ENCODE data around the gene MT1E. TPM values are rescaled to one million over a fixed set of nuclear protein-coding genes. Genes with fewer than 3 reads are reported as not detected.

Gene MT1E
- total and polyA plus RNA-seq, 2 of the 13 experiments (the other 11 are each of a cell fraction or from before 2014, with no cell fraction given): 110 to 1,072 TPM

GRCh38 chr16:56607109-56607618, 18.4 kb upstream of the MT1E start (continued):
- TF ChIP-seq ZGPAT (CRISPR knock-in tag; IDR thresholded peaks at IDR 0.05) (peak; percentile 72), ZBTB20 (CRISPR knock-in tag; IDR thresholded peaks at IDR 0.05; ENCODE audit: borderline replicate concordance, low read depth) (0 out of 2 replicates have a peak, but pooled peaks have one; percentile 47), KDM1A (CRISPR knock-in tag; IDR thresholded peaks at IDR 0.05) (peak; percentile 80), ZHX2 (IDR thresholded peaks at IDR 0.05; ENCODE audit: low read depth) (peak; percentile 25; the same call in 1 of the 2 replicates), ZHX2 (CRISPR knock-in tag; IDR thresholded peaks at IDR 0.05; ENCODE audit: borderline replicate concordance) (peak; percentile 81; the same call in 1 of the 2 replicates), ZNF18 (CRISPR knock-in tag; IDR thresholded peaks at IDR 0.05; ENCODE audit: insufficient replicate concordance) (peak; percentile 22), FOXP1 (IDR thresholded peaks at IDR 0.05) (no peak), FOXP1 (CRISPR knock-in tag; IDR thresholded peaks at IDR 0.05) (peak; percentile 78), HNF1B (CRISPR knock-in tag; IDR thresholded peaks at IDR 0.05) (peak; percentile 36; the same call in 1 of the 2 replicates), ZBTB42 (CRISPR knock-in tag; IDR thresholded peaks at IDR 0.05) (peak; percentile 84; the same call in 1 of the 2 replicates), DMAP1 (CRISPR knock-in tag; IDR thresholded peaks at IDR 0.05) (peak; percentile 73; the same call in 1 of the 2 replicates), POLR2A (IDR thresholded peaks at IDR 0.05; ENCODE audit: insufficient read depth in 1 of 2, low read depth in 2 of 2, low read length in 2 of 2) (peak; percentile 84; a peak in 3 of 4 replicates), ZNF275 (CRISPR knock-in tag; IDR thresholded peaks at IDR 0.05; ENCODE audit: borderline replicate concordance) (peak; percentile 71; the same call in 1 of the 2 replicates), ZNF451 (CRISPR knock-in tag; IDR thresholded peaks at IDR 0.05) (peak; percentile 95), NR2F1 (CRISPR knock-in tag; IDR thresholded peaks at IDR 0.05) (peak; percentile 12 to 68; a peak in 3 of 4 replicates)

Data from HepG2 (cell line).